HK-2 (cell line): ENCODE data around the gene TSPAN32.
"Not testable (repeated sequence)": the region's sequence is repeated elsewhere in the genome, so short reads cannot be mapped to it uniquely, and the experiment has no call there.

Experiments
- DNase-seq: peaks from one replicate; pipeline ENCODE4 v3.0.0-alpha.2; 2018; ENCODE audit not compliant: unreplicated experiment

Gene TSPAN32

GRCh38 chr11:2333486-2334205 lies 31.8 kb downstream of the TSPAN32 start:
- DNase-seq: not testable (repeated sequence)

- DNase-seq: not testable (repeated sequence)
Observed at GRCh38 chr11:2335286-2335685, 33.5 kb downstream of the TSPAN32 start.

GRCh38 chr11:2338760-2339159 lies 36.9 kb downstream of the TSPAN32 start:
- DNase-seq: not testable (repeated sequence)

- DNase-seq: no peak
Observed at GRCh38 chr11:2342557-2342956, 40.7 kb downstream of the TSPAN32 start.

GRCh38 chr11:2342981-2343380 lies 41.2 kb downstream of the TSPAN32 start:
- DNase-seq: no peak

- no peak for DNase-seq
Observed at GRCh38 chr11:2343502-2343901, 41.7 kb downstream of the TSPAN32 start.

GRCh38 chr11:2345050-2345449 lies 43.2 kb downstream of the TSPAN32 start:
- DNase-seq: no peak

- DNase-seq: no peak
Observed at GRCh38 chr11:2346014-2346413, 44.2 kb downstream of the TSPAN32 start.

GRCh38 chr11:2346586-2347307 lies 44.9 kb downstream of the TSPAN32 start:
- no peak for DNase-seq

- DNase-seq: no peak
Observed at GRCh38 chr11:2347308-2347830, 45.6 kb downstream of the TSPAN32 start.

- DNase-seq: no peak
Observed at GRCh38 chr11:2348986-2349385, 47.2 kb downstream of the TSPAN32 start.

GRCh38 chr11:2351701-2352100 lies 49.9 kb downstream of the TSPAN32 start:
- DNase-seq: no peak

- no peak for DNase-seq
Observed at GRCh38 chr11:2352420-2352819, 50.6 kb downstream of the TSPAN32 start.

GRCh38 chr11:2355000-2355644 lies 53.3 kb downstream of the TSPAN32 start:
- DNase-seq: no peak

- no peak for DNase-seq
Observed at GRCh38 chr11:2357246-2357645, 55.4 kb downstream of the TSPAN32 start.

- not testable (repeated sequence) for DNase-seq
Observed at GRCh38 chr11:2357651-2358050, 55.8 kb downstream of the TSPAN32 start.

GRCh38 chr11:2358754-2359442 lies 57.1 kb downstream of the TSPAN32 start:
- DNase-seq: no peak

- DNase-seq: no peak
Observed at GRCh38 chr11:2359557-2359956, 57.7 kb downstream of the TSPAN32 start.

- DNase-seq: no peak
Observed at GRCh38 chr11:2360081-2360642, 58.3 kb downstream of the TSPAN32 start.

- DNase-seq: no peak
Observed at GRCh38 chr11:2361565-2361964, 59.8 kb downstream of the TSPAN32 start.

- DNase-seq: no peak
Observed at GRCh38 chr11:2362414-2362813, 60.6 kb downstream of the TSPAN32 start.

- DNase-seq: no peak
Observed at GRCh38 chr11:2363130-2363529, 61.3 kb downstream of the TSPAN32 start.
